Breast epithelium (tissue), 4 donors: ENCODE data around the gene KCNG3. TPM values are rescaled to one million over a fixed set of nuclear protein-coding genes. Genes with fewer than 3 reads are reported as not detected.
"Not testable (repeated sequence)": the region's sequence is repeated elsewhere in the genome, so short reads cannot be mapped to it uniquely, and the experiment has no call there.

Experiments used
- DNase-seq, 2 donors: peaks; one replicate each; pipeline ENCODE4 v3.0.0-alpha.2; 2019; ENCODE audit warnings: low spot score in 2 of 2
- H3K27ac ChIP-seq, 2 donors: fragments of 200-600 bp; sonication (generic) in 1 of 2; one replicate each; pipeline ENCODE4 v1.5.1; 2016 to 2019; ENCODE audit warnings: mild to moderate bottlenecking in 1 of 2
- H3K27me3 ChIP-seq, 2 donors: fragments of 200-600 bp; sonication (generic) in 1 of 2; one replicate each; pipeline versions ENCODE4 v1.5.1 to v1.6.0; 2017 to 2019; ENCODE audit warnings: control low read depth in 1 of 2, mild to moderate bottlenecking in 1 of 2
- H3K36me3 ChIP-seq: fragments of 200-600 bp; one replicate; pipeline ENCODE4 v1.5.1; 2019
- H3K4me1 ChIP-seq, 2 donors: fragments of 200-600 bp; sonication (generic); one replicate each; pipeline ENCODE4 v1.5.1; 2016 to 2019; ENCODE audit warnings: control low read depth in 1 of 2
- H3K4me3 ChIP-seq, 3 donors: fragments of 200-600 bp; sonication (generic); 1 replicate in 2 of 3; 2 replicates in 1 of 3; pipeline ENCODE4 v1.5.1; 2016 to 2019; ENCODE audit warnings: mild to moderate bottlenecking in 3 of 3, moderate library complexity in 2 of 3
- H3K9me3 ChIP-seq, 2 donors: fragments of 200-600 bp; sonication (generic) in 1 of 2; one replicate each; pipeline ENCODE4 v1.5.1; 2016 to 2019; ENCODE audit warnings: control low read depth in 1 of 2
- POLR2A ChIP-seq: fragments of 450-650 bp; IDR thresholded peaks from one replicate; pipeline ENCODE4 v1.6.1; 2016; ENCODE audit warnings: antibody characterized with exemption, mild to moderate bottlenecking, moderate library complexity
- POLR2AphosphoS5 ChIP-seq, 3 donors: sonication (generic); formaldehyde crosslinking; IDR thresholded peaks; one replicate each; pipeline ENCODE4 v1.6.1; 2017; ENCODE audit warnings: antibody characterized with exemption in 3 of 3
- intact Hi-C: fragments of 100-400 bp; cut with DNase I; formaldehyde crosslinking; loops from one replicate; pipeline ENCODE4 v1.15.1; 2023; ENCODE audit warnings: low total_unique reads
- total RNA-seq, 3 donors: library from RNA; depleted of rRNA; stranded (reverse); fragments of >200 nt; gene quantifications; one replicate each; pipeline ENCODE4 v1.1.0, GENCODE V29; 2016
- TF ChIP-seq, protein P1 (sequence below), 3 donors: fragments of 450-650 bp; IDR thresholded peaks; one replicate each; pipeline ENCODE4 v1.5.1; 2016 to 2017; ENCODE audit warnings: antibody characterized with exemption in 3 of 3, mild to moderate bottlenecking in 3 of 3, moderate library complexity in 3 of 3

Gene KCNG3
- total RNA-seq, 3 donors from 2014 or later: 0.33 TPM; not detected in 2

- Histone ChIP-seq H3K36me3 (no peaks in the 10 kb centered on the region), H3K27me3 (no peaks in the 10 kb centered on the region), H3K4me3 (no peak overlapping the region), H3K27ac (no peak overlapping the region), H3K4me1 (no peaks in the 10 kb centered on the region), H3K9me3 (no peaks in the 10 kb centered on the region)
- intact Hi-C loops: no loop called here
- TF ChIP-seq POLR2AphosphoS5 (IDR thresholded peaks at IDR 0.05): no peak
- TF ChIP-seq, protein P1, sequence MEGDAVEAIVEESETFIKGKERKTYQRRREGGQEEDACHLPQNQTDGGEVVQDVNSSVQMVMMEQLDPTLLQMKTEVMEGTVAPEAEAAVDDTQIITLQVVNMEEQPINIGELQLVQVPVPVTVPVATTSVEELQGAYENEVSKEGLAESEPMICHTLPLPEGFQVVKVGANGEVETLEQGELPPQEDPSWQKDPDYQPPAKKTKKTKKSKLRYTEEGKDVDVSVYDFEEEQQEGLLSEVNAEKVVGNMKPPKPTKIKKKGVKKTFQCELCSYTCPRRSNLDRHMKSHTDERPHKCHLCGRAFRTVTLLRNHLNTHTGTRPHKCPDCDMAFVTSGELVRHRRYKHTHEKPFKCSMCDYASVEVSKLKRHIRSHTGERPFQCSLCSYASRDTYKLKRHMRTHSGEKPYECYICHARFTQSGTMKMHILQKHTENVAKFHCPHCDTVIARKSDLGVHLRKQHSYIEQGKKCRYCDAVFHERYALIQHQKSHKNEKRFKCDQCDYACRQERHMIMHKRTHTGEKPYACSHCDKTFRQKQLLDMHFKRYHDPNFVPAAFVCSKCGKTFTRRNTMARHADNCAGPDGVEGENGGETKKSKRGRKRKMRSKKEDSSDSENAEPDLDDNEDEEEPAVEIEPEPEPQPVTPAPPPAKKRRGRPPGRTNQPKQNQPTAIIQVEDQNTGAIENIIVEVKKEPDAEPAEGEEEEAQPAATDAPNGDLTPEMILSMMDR (IDR thresholded peaks at IDR 0.05): no peak
- no peak for TF ChIP-seq POLR2A
- DNase-seq: no peak
These were observed 89.1 kb downstream of the KCNG3 start for GRCh38 chr2:42404676-42405075.

- Histone ChIP-seq H3K27me3 (no peaks in the 10 kb centered on the region), H3K36me3 (no peaks in the 10 kb centered on the region), H3K27ac (no peak overlapping the region), H3K9me3 (no peaks in the 10 kb centered on the region), H3K4me1 (no peaks in the 10 kb centered on the region), H3K4me3 (no peak overlapping the region)
- no peak for TF ChIP-seq POLR2AphosphoS5 (IDR thresholded peaks at IDR 0.05)
- DNase-seq: no peak
- intact Hi-C loops: no loop called here
These were observed 92.0 kb downstream of the KCNG3 start for GRCh38 chr2:42401773-42402172.

DNA sequence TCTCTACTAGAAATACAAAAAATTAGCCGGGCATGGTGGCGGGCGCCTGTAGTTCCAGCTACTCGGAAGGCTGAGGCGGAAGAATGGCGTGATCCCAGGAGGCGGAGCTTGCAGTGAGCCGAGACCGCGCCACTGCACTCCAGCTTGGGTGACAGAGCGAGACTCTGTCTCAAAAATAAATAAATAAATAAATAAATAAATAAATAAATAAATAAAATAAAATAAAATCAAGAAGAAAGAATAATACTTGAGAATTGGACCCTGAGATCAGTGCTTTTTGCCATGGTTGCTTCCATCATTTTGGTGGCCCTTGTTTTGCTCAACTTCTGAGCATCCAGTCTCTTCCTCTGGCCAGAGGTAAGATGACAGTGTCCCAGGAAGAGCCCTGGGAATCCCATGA, 95.7 kb downstream of the KCNG3 start:
- not testable (repeated sequence) for H3K27ac ChIP-seq, H3K27me3 ChIP-seq

GRCh38 chr2:42393320-42393719, 100.5 kb downstream of the KCNG3 start:
- H3K4me3 ChIP-seq, intact Hi-C loops, H3K27ac ChIP-seq, H3K27me3 ChIP-seq, H3K36me3 ChIP-seq, H3K9me3 ChIP-seq, H3K4me1 ChIP-seq, DNase-seq: not testable (repeated sequence)

More for the DNA sequence above, 95.7 kb downstream of the KCNG3 start:
- H3K36me3 ChIP-seq, H3K9me3 ChIP-seq, H3K4me1 ChIP-seq, DNase-seq, H3K4me3 ChIP-seq, intact Hi-C loops: not testable (repeated sequence)

- TF ChIP-seq, protein P1 (IDR thresholded peaks at IDR 0.05): no peak
- TF ChIP-seq POLR2A (no peak), POLR2AphosphoS5 (IDR thresholded peaks at IDR 0.05) (no peak)
- no peak for DNase-seq
These were observed 101.6 kb downstream of the KCNG3 start for GRCh38 chr2:42392191-42392590.

More at GRCh38 chr2:42392191-42392590, 101.6 kb downstream of the KCNG3 start:
- H3K9me3 ChIP-seq: no peaks in the 10 kb centered on the region
- no peaks in the 10 kb centered on the region for H3K27me3 ChIP-seq
- H3K4me3 ChIP-seq: no peak overlapping the region
- no peak overlapping the region for H3K27ac ChIP-seq
- H3K36me3 ChIP-seq: no peaks in the 10 kb centered on the region
- intact Hi-C loops: no loop called here
- H3K4me1 ChIP-seq: no peaks in the 10 kb centered on the region

Other genes starting within 250 kb of the KCNG3 start
- gene COX7A2L, start 132.8 kb downstream of the KCNG3 start, total RNA-seq: 100 to 1,000 TPM; 142 to 161 (median 149) TPM
- 10 to 100 TPM; 31.4 to 58.0 (median 49.2) TPM for gene MTA3, start 74.7 kb upstream of the KCNG3 start, total RNA-seq